Breast epithelium (tissue), 3 donors: ENCODE measurements around the gene PTPRM.

Experiments used
- CTCF ChIP-seq, 3 donors: fragments of 450-650 bp; IDR thresholded peaks; one replicate each; pipeline ENCODE4 v1.5.1; 2016 to 2017; ENCODE audit warnings: antibody characterized with exemption in 3 of 3, mild to moderate bottlenecking in 3 of 3, moderate library complexity in 3 of 3
- POLR2A ChIP-seq: fragments of 450-650 bp; IDR thresholded peaks from one replicate; pipeline ENCODE4 v1.6.1; 2016; ENCODE audit warnings: antibody characterized with exemption, mild to moderate bottlenecking, moderate library complexity

GRCh38 chr18:7633171-7633570 lies 66.1 kb downstream of the PTPRM start:
- TF ChIP-seq CTCF (IDR thresholded peaks at IDR 0.05) (no peak), POLR2A (no peak)
